LHCN-M2 (cell line): ENCODE data around the gene LMX1A. TPM values are rescaled to one million over a fixed set of nuclear protein-coding genes. Genes with fewer than 3 reads are reported as not detected.

Experiments
- DNase-seq: peaks from one replicate; pipeline ENCODE4 v3.0.0-alpha.2; 2012; ENCODE audit warnings: low read depth
- total RNA-seq: library from RNA; depleted of rRNA; stranded (reverse); fragments of >200 nt; gene quantifications from 2 replicates; pipeline ENCODE4 v1.2.3, GENCODE V29; 2014

Gene LMX1A
- total RNA-seq, 1 experiment from 2014 or later = not detected

DNA sequence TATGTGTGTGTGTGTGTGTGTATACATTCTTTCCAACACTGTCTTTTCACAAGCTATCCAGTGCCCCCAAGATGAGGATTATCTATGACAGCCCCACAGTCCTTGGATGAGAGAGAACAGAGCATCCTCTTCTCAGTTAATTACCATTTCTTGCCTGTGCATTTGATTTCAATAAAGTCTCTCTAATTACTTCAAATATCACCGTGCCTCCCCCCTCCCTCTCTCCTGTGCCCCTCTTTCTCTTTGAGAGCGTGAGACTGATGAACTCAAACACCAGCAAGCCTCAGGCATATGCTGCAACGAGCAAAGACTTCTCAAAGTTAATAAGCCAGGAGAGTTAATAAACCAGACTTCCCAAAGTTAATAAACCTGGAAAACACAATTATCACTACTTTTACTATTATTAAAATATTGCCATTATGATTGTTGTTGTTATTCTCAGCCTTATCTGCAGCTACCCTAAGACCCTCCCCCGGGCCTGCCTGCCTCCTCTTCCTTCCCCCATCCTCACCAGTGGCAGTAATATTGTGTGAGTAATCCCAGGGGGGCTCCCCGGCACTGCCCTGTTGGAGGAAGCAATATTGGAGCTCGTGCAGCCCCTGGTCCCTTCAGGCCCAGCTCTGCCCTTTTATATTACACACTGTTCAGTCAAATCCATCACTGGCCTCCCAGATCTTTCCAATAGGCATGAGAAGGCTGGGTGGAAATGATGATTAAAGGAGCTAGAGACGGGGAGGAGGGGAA lies 30.9 kb downstream of the LMX1A start:
- DNase-seq = no peak

DNA sequence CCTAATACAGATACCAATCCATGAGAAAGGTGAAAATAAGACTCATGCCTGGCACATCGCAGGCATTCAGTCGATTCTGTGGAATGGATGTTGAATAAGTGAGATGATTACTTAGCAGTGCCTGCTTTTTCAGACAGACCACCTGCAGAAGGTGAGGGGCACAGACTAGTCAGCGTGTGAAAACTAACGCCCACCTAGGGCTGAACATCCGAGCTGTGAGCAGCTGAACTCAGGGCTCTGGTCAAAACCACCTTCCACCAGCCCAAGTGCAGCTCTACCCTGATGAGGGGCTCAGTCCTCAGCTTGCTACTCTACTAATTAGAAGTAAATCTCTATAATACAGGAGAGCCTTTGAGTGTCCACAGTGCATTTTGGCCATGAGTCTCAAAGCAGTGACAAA lies 32.5 kb downstream of the LMX1A start:
- no peak for DNase-seq

DNA sequence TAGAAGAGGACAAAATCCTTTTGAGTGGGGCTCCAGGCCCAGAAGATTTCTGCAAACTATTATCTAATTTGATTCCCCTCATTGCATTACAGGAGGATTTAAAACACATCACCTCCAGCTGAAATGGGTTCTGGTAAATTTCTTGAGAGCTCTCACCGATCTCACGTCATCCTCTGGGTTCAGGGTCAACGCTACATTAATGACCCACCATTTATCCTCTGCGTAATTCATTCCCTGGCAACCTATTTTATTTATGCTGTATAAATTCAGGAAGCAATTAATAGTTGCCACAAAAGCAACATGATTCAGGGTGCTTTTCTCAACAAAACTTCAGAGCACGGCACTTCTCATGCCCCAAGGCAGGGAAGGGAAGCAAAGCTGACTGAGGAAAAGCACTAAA lies 38.9 kb downstream of the LMX1A start:
- no peak for DNase-seq

DNA sequence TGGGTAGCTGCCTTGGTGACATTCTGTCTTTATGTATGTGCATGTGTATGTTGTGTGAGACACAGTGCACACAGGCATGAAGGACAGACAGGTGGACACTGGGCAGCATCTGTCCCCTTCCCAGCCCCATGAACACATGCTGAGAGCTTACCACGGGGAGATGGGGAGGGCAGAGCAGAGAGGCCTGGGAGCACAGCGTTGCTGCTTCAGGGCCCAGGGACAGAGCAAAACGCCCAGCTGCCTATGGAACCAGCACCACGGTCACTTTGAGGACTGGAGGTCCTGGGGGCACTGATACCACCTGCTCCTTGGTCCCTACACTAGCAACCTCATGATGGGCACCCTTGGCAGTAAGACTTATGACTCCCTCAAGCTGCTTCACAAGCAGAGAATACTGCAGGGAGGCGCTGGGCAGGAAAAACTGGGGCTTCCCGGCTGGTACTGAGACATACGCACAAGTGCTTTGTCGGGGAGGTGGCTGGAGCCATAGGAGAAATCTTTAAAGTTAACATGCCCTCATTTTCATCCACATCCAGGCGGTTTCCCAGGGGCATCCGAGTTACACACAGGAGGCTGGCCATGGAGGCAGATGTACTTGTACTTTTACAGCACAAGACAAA lies 40.3 kb downstream of the LMX1A start:
- no peak for DNase-seq

DNA sequence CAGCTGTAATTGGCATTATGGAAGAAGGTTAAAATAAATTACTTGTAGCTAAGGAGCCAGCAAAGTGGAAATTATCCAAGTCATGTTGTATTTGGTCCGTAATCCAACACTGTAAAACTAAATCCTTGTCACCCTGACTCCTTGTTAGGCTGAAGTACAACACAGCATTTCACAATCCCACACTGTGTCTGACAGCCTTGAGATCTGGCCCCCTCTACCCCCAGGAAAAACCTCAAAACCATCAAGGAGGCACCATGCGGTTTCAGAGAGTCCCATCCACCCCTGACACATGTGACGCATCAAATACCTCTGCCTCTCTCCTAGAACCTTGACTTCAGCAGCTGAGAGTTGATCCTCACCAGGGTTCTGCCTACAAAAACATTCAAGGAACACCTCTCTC lies 41.0 kb downstream of the LMX1A start:
- no peak for DNase-seq

DNA sequence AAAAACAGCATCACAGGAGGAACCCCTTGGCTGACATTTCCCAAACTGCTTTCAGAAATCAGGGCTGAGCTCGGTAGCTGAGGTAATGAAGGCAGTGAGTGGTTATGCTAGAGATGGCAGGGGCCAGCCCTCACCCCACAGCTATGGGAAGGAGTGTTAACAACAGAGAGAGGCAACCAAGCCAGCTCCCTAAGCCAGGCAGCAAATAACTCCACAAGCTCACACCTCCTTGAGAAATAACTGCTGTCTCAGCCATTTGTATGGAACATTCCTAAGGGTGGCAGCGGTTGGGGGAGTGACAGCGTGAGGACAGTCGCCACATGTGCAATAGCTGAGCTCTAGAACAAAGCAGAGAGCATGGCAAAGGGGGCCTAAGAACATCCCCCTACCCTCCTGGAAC lies 42.6 kb downstream of the LMX1A start:
- DNase-seq = no peak

DNA sequence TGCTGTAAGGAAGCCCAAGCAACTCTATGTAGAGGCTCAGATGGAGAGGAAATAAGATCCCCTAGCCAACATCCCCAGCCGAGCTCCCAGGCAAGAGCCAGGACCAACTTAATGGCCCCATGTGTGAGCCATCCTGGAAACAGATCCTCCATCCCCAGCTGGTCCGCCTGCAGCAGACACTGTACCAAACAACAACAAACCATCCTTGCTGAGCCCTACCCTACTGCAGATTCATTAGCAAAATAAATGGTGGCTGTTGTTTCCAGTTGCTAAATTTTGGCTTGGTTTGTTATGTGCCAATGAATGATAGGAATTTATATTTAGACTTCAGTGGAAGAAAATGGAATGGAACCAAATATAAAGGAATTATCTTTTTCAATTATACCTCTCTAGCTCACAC lies 43.9 kb downstream of the LMX1A start:
- DNase-seq = no peak

DNA sequence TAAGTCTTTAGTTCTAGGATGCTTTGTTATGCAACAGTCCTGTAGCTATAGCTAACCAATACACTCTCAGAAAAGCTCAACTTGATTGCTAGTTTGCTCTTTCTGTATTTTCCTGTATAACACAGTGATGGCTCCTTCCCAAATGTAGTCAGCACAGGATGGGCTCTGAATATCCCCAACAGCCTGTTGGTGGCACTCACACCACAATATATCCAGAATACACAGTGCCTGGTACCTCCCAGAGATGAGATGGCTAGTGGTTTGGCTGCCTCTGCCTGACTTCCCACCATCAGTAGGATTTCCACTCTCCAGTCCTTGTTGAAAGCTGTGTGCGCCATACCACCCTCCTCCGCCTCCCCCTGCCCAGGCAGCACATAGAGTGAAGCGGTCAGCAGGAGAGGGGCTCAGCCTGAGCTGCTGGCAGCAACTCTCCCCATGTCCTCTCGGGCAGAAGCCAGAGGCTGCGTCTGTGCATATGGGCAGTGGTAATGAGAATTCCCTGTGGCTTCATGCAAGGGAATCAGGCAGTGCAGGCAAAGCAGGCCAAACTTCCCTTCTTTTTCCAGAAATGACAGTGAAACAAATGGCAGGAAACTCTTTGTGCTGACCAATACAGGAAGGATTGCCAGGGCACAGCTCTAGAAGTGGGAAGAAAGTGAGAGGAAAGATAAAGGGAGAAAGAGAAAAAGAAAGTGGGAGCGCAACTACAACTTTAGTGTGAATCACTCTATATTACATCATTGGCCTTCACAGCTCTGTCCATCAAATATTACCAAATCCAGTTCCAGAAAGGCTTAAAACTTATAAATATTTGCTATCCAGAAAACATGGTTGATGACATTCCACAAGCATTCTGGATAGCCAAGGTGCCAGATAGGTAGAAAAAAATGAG lies 49.7 kb downstream of the LMX1A start:
- no peak for DNase-seq

DNA sequence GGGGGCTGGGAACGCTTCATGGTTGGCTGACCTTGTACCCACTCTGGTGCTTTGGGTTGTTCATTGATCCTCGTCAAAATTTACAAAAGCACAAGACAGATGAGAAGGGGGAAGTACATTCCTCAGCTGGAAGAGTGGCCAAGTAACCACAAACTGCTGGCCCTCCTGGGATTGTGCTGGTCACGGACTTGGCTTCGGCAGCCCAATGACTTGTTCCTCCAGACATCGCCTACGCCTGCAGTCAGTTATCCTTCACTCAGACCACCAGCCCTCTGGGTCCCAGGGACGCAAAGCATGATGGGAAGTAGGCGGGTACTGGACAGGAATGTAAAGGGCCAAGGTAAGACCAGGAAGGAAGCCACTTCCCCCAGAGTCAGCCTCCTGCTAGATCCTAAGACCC lies 53.1 kb downstream of the LMX1A start:
- DNase-seq = no peak

DNA sequence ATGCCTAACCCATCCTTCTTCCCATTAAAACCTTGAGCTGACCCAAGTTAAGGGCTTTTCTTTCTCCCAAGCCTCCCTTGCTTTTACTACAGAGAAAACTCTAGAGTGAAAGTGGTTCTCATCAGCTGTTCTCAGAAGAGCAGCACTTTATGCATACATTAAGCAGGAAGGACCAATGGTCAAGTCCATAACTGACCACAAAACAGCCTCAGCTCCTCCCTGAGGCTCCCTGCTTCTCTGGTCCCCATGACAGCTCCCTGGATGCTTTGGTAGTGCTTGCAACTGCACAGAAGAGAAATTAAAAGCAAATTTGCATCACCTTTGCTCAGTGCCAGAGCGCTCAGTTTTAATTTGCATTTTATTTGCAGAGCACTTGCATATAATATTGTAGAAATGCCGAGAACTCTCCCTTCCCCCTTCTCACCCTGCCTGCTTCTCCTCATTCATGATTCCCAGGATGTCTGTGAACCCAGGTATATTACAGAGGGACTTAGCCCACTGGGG lies 56.1 kb downstream of the LMX1A start:
- DNase-seq = no peak

DNA sequence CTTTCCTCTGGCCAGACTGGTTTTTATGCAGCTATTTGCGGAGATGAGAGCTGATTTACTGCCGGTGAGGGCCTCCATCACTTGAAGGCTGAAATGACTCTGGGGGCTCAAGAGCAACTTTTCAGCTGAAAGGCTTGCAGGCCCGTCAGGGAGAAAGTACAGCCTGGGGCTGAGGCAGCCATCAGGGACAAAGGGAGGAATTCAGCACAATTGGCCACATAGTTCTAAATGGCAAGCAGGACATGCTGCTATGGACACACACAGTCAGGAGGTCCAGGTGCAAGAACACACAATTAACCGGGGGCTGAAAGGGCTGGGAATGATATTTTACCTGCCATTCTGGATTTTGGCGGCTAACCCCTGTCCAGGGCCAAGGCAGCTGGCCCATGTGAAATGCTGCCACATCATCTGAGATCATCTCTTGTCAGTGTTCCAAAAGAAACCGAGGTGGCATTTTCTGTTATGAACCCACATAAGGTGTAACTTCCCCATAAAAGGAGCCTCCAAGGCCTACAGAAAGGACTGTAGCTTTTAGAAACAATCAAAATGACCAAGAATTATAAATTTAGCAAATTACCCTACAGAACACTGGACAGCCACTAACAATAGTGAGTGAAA lies 58.2 kb downstream of the LMX1A start:
- no peak for DNase-seq

DNA sequence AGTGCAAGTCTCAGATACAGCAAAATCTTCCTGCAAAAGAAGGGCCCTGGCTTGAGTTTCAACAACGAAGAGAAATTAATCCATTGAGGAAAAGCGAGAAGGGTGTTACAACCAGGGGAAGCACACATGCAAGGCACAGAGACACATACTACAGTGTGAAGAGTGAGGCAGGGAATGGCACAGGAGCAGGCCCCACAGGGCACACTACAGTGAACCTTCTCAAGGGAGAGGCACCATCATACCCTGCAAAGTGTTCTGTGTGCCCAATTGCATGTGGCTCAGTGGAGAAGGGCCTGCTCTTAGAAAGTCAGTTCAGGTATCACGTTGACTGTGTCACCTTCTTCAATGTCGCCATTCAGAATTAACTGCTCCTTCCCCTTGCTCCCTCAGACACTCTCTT lies 60.3 kb downstream of the LMX1A start:
- DNase-seq = no peak

DNA sequence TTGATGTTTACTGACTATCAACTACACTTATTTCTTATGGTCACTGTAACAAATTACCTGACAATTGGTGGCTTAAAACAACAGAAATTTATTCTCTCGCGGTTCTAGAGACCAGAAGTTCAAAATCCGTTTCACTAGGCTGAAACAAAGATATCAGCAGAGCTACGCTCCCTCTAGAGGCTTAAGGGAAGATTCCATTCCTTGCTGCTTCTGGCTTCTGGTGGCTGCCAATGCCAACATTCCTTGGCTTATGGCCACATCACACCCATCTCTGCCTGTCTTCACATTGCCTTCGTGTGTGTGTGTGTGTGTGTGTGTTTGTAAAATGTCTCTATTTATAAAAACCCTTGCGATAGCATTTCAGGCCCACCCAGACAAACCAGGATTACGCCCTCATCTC lies 66.4 kb downstream of the LMX1A start:
- DNase-seq = no peak

DNA sequence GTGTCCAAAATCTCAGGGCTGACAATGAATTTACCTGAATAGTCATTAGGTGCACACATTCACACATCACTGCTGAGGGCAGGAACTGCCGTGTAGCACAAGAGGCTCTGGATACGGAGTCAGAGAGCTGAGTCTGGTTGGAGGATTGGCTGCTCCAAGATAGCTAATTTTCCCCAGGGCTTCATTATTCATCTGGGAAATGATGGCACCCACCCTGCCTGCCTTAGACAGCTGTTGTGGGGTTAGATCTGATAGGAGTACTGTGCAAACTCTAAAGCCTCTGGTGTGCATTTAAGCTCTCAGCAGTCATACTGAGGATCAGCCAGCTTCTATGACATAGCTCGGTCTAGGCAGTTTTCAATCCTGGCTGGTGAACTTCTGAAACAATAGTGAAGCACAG lies 67.0 kb downstream of the LMX1A start:
- DNase-seq = no peak

DNA sequence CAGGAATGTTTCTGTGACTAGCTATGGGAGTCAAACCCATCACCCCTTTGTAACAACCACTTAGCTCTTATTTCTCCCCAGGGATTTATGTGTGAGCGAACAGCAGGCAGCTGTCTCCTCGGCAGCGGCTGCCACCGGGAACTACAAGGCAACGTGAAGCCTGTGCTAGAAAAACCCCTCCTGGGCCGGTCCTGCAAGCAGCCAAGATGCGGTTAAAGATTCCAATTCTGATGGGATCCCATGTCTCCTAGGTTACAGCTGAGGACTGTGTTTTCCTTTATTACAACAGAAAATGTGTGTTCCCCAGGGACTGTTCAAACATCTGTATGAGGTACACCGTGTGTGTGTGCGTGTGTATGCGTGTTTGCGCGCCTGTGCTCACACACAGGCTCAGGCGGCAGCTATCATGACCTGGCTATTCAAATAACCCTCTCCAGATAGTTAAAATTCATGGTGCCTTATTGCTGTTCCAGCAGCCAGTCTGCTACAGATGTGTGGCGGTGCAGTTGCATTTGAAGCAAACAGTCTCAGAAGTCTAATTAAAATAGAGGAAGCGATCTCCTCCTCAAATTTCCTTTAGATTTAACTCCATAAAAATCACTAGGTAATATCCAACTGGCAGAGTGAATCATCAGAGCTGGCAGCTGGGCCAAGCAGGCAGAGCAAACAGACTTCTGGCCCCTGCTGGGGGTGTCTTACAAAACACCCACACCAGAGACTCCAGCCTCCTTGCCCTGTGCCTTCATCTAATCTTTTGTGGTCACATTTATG lies 68.0 kb downstream of the LMX1A start:
- DNase-seq = peak; percentile 17

DNA sequence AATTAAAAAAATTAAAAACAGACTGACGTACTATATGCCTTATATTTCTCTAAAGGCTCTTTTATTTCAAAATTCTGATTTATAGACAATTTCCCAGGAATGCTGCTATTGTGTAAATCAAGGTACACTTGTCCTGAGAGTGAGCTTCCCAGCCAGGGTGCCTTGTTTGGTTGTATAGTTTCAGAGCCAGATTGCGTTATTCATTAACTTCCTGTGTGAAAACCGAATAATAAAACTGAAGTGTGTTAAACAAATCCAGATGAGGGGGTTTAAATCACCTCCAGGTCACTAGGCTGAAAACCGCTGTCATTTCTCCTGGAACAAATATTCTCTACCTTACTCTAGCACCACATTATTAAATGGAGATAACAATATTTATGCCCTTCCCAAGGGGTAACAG lies 68.7 kb downstream of the LMX1A start:
- no peak for DNase-seq

DNA sequence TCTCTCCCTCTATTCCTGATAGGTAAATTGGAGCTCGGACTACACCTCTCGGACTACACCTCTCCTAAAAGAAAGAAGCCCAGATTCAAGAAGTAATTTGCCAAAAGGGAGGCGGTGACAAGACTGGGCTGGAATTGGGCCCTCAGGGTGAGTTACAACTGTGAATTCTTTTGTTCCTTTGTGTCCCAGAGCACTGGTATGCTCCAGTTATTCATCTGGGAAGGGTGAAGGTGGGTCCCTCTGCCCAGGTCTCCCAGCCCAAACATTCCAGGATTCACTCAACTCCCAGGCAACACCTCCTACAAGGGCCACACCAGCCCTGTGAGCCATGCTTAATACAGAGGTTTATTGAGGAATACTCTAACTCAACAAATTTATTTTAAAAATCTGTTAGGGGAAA lies 69.2 kb downstream of the LMX1A start:
- DNase-seq = no peak

DNA sequence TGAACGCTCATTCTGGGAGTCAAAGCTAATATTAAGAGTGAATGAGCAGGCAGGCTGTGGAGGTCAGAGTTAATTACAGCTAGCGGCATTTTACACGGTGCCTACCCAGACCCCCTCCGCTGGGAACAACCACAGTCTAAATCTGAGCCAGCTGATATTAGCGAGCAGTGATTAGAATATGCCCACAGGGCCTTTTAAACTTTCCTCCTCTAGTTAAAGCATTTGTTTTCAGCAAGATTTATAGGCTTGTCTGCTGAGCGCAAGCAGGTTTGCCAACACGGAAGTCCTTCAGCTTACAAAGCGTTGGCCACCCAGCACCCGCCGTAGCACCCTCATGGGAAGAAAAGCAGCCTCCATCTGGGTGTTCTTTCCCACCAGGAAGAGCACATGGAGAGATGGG lies 72.1 kb downstream of the LMX1A start:
- DNase-seq = no peak

DNA sequence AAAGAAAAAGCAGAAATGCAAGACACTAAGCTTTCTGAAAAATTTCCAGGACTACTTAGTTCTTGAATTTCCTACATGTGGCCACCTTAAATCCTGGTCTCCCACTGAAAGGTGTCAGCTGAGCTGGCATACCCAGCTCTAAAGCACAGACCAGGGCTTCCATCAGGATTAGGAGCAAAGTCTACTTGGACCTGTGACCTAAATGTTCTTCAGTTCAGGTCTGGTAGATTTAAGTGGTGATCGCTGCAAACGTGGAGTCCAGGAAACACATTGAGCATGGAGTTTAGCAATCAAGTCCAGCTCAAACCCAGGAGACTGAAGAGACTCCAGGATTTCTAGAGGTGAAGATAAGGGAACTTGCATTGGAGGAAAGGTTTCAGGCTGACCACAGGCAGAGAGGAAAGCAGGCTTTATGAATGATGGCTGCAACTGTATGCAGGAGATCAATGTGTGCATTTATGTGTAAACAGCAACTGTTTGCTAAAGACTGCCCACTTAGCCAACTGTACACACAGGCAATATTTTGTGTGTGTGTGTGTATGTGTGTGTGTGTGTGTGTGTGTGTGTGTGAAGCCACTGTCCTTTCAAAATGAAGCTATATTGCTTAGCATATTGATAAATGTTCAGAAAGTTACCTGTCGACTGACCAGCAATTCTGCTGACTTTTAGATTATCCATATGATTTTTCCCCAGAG lies 75.2 kb downstream of the LMX1A start:
- DNase-seq = no peak

DNA sequence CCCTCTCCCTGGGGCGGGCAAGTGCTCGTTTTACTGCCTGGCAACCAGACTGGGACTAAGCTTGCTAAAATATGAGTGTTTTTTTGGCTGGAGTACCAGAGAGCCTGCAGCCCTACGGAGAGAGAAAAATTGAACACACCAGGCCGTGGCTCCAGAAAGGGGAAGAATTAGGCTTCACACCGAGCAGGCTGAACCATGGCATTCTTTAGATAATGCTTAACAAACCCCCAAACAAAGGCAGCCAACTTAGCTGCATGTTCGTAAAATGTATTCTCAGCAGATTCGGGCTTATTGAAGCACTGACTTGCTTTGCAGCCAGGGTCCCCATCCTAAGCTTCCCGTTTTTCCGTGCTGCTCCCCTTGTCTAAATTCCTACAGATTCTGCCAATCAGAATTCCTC lies 76.6 kb downstream of the LMX1A start:
- DNase-seq = no peak

DNA sequence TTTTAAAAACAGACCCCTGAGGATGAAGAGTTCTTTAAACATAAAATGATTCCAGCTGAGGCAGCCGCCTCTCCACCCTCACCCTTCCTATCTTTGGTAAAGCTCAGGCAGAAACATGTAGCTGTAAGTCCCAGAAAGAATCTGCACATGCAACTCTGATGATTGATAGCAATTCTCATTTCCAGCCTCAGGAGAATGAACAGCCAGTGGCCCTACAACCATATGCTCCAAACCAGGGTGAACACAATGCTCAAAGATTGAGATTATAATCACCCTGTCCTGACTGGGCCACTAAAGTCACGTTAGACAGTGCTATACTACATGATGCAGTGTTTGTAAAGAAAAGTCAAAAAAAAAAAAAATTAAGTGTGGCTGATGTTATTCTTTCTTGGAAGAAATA lies 80.2 kb downstream of the LMX1A start:
- DNase-seq = no peak
